ENCODE results near the gene SART1.
"Not testable (repeated sequence)": the region's sequence is repeated elsewhere in the genome, so short reads cannot be mapped to it uniquely, and the experiment has no call there.

GRCh38 chr11:66023186-66023440, 61.6 kb downstream of the SART1 start:
- not testable (repeated sequence) for TF ChIP-seq RAD21 (IDR thresholded peaks at IDR 0.05; ENCODE audit: insufficient read depth, low read depth, low read length); JUNB (IDR thresholded peaks at IDR 0.05); SPI1 (IDR thresholded peaks at IDR 0.05; ENCODE audit: borderline replicate concordance, insufficient read depth, low read depth, low read length); CTCF (IDR thresholded peaks at IDR 0.05 in 2 of 3, conservative IDR thresholded peaks at IDR 0.05 in 1 of 3; ENCODE audit: control insufficient read depth in 2 of 3, extremely low read depth in 1 of 3, insufficient read depth in 1 of 3, low read depth in 3 of 3, low read length in 3 of 3); ZNF217 (IDR thresholded peaks at IDR 0.05); SIX5 (IDR thresholded peaks at IDR 0.05; ENCODE audit: low read depth, low read length, severe bottlenecking); EZH2 (IDR thresholded peaks at IDR 0.05; ENCODE audit: borderline replicate concordance, control insufficient read depth, low read depth, low read length); SREBF1 (IDR thresholded peaks at IDR 0.05; ENCODE audit: low read length); GABPA (IDR thresholded peaks at IDR 0.05; ENCODE audit: low read depth); MTA3 (IDR thresholded peaks at IDR 0.05; ENCODE audit: borderline replicate concordance, low read length); SIN3A (IDR thresholded peaks at IDR 0.05; ENCODE audit: low read depth, low read length)
- TF ChIP-seq, protein P1, sequence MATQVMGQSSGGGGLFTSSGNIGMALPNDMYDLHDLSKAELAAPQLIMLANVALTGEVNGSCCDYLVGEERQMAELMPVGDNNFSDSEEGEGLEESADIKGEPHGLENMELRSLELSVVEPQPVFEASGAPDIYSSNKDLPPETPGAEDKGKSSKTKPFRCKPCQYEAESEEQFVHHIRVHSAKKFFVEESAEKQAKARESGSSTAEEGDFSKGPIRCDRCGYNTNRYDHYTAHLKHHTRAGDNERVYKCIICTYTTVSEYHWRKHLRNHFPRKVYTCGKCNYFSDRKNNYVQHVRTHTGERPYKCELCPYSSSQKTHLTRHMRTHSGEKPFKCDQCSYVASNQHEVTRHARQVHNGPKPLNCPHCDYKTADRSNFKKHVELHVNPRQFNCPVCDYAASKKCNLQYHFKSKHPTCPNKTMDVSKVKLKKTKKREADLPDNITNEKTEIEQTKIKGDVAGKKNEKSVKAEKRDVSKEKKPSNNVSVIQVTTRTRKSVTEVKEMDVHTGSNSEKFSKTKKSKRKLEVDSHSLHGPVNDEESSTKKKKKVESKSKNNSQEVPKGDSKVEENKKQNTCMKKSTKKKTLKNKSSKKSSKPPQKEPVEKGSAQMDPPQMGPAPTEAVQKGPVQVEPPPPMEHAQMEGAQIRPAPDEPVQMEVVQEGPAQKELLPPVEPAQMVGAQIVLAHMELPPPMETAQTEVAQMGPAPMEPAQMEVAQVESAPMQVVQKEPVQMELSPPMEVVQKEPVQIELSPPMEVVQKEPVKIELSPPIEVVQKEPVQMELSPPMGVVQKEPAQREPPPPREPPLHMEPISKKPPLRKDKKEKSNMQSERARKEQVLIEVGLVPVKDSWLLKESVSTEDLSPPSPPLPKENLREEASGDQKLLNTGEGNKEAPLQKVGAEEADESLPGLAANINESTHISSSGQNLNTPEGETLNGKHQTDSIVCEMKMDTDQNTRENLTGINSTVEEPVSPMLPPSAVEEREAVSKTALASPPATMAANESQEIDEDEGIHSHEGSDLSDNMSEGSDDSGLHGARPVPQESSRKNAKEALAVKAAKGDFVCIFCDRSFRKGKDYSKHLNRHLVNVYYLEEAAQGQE (IDR thresholded peaks at IDR 0.05; ENCODE audit: low read depth, low read length) = not testable (repeated sequence)

Measured in GM12878 (cell line).